LNCAP (cell line): Measurements from ENCODE around the gene DCLK2.

Experiments
- TF ChIP-seq, protein P1 (sequence below): fragments of 450-650 bp; IDR thresholded peaks from 2 replicates; pipeline ENCODE4 v1.5.1; 2017; ENCODE audit warnings: mild to moderate bottlenecking

DCLK2 gene

DNA sequence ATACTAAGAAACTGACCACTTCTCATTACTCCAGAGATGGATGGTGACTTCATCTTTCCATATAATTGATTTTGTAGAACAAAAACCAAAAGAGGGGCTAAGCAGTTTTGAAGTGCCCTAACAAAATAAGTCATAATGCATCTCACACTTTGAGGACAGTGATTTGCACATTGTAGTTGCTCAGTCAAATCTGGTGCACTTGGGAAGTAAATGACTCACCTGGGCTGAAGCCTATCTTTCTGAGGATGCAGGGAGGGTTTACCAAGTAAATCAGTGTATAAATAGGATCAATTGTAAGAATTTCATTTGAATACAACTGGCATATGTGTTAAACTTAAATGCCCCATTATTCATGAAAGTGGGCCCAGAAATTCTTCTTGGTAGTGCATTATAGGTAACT, 134.2 kb downstream of the DCLK2 start:
- TF ChIP-seq, protein P1, sequence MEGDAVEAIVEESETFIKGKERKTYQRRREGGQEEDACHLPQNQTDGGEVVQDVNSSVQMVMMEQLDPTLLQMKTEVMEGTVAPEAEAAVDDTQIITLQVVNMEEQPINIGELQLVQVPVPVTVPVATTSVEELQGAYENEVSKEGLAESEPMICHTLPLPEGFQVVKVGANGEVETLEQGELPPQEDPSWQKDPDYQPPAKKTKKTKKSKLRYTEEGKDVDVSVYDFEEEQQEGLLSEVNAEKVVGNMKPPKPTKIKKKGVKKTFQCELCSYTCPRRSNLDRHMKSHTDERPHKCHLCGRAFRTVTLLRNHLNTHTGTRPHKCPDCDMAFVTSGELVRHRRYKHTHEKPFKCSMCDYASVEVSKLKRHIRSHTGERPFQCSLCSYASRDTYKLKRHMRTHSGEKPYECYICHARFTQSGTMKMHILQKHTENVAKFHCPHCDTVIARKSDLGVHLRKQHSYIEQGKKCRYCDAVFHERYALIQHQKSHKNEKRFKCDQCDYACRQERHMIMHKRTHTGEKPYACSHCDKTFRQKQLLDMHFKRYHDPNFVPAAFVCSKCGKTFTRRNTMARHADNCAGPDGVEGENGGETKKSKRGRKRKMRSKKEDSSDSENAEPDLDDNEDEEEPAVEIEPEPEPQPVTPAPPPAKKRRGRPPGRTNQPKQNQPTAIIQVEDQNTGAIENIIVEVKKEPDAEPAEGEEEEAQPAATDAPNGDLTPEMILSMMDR: no peak

DNA sequence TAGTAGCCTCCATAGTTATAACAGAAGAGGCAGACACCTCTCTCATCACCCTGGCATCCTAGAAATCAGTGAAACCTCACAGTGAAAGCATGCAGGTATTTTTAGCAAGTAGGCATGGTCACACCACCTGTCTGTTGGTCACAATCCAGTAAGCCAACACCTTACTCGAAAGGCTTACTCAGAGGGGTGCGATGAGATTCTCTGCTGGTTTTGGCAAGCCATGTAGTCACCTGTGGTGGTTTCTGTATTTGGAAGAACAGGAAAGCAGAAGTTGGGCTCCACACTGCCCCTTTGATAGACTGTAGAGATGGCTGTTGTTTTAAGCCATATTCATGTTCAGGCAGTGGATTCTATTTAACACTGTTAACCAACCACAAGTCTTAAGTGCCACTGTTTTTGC, 134.7 kb downstream of the DCLK2 start:
- TF ChIP-seq, protein P1: no peak

DNA sequence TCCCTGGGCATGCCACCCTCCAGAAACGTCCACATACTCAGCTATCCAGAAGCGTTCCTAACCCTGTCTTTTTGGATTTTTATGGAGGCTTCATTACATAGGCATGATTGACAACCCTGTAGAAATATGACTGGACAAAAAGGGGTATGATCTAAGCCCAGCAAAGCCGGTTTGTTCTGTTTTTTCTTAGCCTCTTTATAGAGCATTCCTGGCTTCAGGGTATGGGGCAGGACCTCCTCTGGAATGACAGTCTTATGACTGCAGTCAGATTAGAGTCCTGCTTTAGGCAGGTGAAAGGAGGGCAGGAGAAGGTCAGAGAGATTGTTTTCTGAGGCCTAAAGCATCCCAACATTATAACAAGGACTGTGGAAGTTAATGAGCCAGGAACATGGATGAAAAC, 137.4 kb downstream of the DCLK2 start:
- TF ChIP-seq, protein P1: no peak

DNA sequence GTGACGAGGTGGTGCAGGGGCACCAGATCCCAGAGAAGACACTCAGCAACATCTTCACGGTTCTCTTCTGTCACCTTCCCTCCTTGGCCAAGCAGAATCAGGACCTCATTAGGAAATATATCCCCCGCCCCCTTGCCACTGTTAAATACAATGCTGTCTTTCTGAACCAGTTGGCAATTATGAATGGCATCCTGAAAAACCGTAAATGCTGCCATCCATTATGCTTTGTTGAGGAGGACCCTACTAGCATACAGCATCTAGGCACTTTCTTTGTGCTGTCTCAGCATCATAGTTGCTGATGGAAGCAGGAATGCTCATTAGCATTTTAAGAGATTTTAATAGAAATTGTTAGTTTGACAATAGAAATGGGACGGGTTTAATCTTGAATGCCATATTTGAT, 138.5 kb downstream of the DCLK2 start:
- TF ChIP-seq, protein P1: no peak

DNA sequence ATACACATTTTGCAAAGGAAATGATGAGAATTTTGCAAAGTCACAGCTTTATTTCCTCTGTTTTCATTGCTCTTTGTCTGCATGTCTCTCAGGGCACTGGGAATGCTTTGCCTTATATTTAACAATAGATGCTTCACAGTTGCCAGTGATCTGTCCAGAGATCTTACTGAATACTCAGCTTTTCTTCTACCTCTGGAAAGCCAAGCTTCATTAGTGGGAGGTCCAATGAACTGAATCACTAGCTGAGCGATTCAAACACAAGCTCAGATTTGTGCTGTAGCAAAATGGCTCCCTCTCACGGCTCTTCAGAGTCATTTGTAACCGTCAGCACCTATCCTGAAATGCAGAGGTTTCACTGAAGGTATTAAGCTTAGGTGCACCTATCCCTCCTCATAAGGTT, 138.9 kb downstream of the DCLK2 start:
- TF ChIP-seq, protein P1: peak; percentile 57

DNA sequence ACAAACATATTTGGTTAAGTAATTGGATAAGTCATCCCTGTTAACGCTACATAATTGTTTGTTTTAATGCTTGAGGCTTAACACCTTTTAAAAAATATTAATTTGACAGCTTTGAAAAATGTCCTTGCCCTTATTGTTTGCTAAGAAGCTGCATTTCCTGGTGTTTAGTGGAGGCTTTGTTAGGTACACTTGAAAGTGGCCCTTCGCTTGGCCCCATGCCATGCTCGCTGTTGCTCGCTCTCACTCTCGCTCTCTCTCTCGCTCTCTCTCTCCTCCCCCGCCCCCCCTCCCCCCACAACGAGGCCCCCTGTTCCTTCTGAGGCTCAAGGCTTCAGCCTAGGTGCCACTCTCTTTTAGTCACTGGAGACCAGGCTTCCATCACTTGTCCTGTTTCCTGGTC, 139.6 kb downstream of the DCLK2 start:
- TF ChIP-seq, protein P1: no peak

DNA sequence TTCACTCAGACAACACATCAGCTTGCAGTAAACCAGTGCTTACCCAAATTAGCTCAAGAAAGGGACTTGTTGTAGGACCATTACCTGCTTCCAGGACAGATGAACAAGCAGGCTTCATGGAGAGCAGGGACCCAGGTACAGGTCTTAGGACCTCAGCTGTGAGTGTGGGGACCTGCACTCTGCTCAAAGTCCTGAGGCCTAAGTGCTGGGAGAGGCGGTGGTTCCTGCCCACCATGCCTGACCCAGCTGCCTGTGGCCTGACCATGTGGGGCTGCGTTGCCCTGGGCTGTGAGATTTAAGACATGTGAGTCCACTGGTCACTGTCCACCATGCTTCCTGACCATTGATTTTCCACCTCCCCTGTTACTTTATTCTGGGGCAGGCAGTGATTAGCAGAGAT, 140.2 kb downstream of the DCLK2 start:
- TF ChIP-seq, protein P1: no peak

DNA sequence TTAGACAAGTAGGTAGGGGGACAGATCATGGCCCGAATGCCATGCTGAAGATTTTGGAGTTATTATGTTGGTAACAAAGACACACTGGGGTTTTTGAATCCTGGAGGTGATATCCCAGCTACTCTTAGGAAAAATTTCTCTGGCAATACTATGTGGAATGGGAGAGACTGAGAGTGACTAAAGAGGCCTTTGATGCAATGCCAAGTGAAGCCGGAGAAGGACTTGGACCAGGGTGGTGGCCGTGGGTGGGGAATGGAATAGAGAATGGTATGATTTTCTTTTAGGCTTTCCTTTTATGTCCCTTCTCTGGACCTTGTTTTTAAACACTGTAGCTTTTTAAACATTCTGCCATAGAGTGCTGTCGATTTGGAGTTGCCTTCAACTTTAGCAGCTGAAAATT, 141.6 kb downstream of the DCLK2 start:
- TF ChIP-seq, protein P1: no peak
